ENCODE measurements around the gene ATAD3C. TPM values are rescaled to one million over a fixed set of nuclear protein-coding genes. Genes with fewer than 3 reads are reported as not detected.

The ATAD3C gene
- total and polyA plus RNA-seq, 2 of the 8 experiments (the other 6 are each of a cell fraction or from before 2014, with no cell fraction given): 2.0 to 2.7 TPM

DNA sequence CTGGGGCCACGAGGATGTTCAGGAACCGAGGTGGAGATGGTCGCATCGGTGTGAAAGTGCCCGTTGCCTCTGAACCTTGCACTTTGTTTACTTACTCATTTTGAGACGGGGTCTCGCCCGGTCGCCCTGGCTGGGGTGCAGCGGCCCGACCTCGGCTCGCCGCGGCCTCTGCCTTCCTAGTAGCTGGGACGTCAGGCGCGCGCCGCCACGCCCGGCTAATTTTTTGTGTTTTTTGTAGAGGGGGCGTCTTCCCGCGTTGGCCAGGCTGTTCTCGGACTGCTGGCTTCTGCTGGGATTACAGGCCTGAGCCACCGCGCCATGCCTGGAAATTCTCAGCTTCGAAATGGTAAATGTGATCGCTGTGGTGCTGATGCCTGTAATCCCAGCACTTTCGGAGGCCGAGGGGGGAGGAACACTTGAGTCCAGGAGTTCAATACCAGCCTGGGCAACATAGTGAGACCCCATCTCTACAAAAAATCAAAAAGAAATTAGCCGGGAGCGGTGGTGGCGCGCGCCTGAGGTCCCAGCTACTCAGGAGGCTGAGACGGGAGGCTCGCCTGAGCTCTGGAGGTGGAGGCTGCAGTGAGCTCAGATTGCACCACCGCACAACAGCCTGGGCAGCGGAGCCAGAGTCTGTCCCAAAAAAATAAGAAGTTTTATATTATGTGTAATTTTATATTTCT is 41.7 kb upstream of the ATAD3C start:
- Histone ChIP-seq H2BK20ac (ENCODE audit: low read length) (no peak overlapping the region), H4K91ac (replicated peaks; ENCODE audit: insufficient read length, low read length) (peak overlapping the region; percentile 84), H3K27me3 (replicated peaks in 1 of 4; ENCODE audit: control insufficient read depth in 3 of 4, extremely low read depth in 1 of 4, insufficient read depth in 3 of 4, low read length in 3 of 4) (no peaks in the 10 kb centered on the region), H3K79me2 (ENCODE audit: control insufficient read depth in 1 of 2, insufficient read depth in 2 of 2, low read length in 2 of 2) (peaks cover 14 to 36% of the 10 kb centered on the region in 2 experiments), H3K4me3 (ENCODE audit: extremely low read depth in 1 of 4, insufficient read depth in 2 of 4, low read depth in 3 of 4, low read length in 4 of 4) (peak overlapping the region; percentile 91 to 99 (median 93)), H3K56ac (replicated peaks; ENCODE audit: insufficient read length, low read depth, low read length) (peak overlapping the region; percentile 92), H3K14ac (ENCODE audit: insufficient read length) (no peak overlapping the region), H3K4ac (replicated peaks; ENCODE audit: insufficient read length, low read depth, low read length) (peak overlapping the region; percentile 85), H2AFZ (ENCODE audit: low read length) (no peak overlapping the region), H3K4me2 (ENCODE audit: insufficient read depth in 1 of 2, low read depth in 2 of 2, low read length in 2 of 2) (peak overlapping the region; percentile 63 to 86), H4K5ac (ENCODE audit: insufficient read length, low read depth, low read length) (peak overlapping the region; percentile 89), H4K8ac (ENCODE audit: extremely low read depth, insufficient read depth, low read length) (peak overlapping the region; percentile 94), H4K20me1 (replicated peaks in 1 of 2; ENCODE audit: control insufficient read depth in 1 of 2, insufficient read depth in 2 of 2, low read length in 2 of 2) (peaks cover 2 to 7% of the 10 kb centered on the region in 2 experiments), H3K9me3 (ENCODE audit: insufficient read depth in 2 of 2, low read depth in 1 of 2, low read length in 1 of 2) (peaks cover 4 to 7% of the 10 kb centered on the region in 2 experiments; a peak in 1 of 4 replicates), H3K9ac (replicated peaks in 1 of 4; ENCODE audit: extremely low read depth in 1 of 4, low read depth in 3 of 4, low read length in 3 of 4) (peak overlapping the region; percentile 90 to 96 (median 92)), H3K23ac (ENCODE audit: insufficient read length) (no peak overlapping the region), H2AK5ac (ENCODE audit: low read depth, low read length) (0 out of 2 replicates have a peak overlapping the region, but pooled peaks have one; percentile 24), H2BK15ac (ENCODE audit: low read length) (no peak overlapping the region), H3K27ac (ENCODE audit: low read depth, low read length) (peak overlapping the region; percentile 94), H3K79me1 (ENCODE audit: low read depth, low read length) (peaks cover 7% of the 10 kb centered on the region), H2BK12ac (ENCODE audit: low read depth, low read length) (peak overlapping the region; percentile 39; the same call in 1 of the 2 replicates), H2BK120ac (replicated peaks; ENCODE audit: low read depth, low read length) (no peak overlapping the region), H3K4me1 (replicated peaks in 1 of 4; ENCODE audit: control insufficient read depth in 3 of 4, insufficient read depth in 4 of 4, low read length in 3 of 4) (peaks cover 8 to 18% (median 14%) of the 10 kb centered on the region in 4 experiments), H3K23me2 (ENCODE audit: low read depth, low read length) (peaks cover 5% of the 10 kb centered on the region; the same call in 1 of the 2 replicates), H2BK5ac (ENCODE audit: low read depth, low read length) (peak overlapping the region; percentile 88), H3K18ac (ENCODE audit: extremely low read depth, low read length) (peak overlapping the region; percentile 90; the same call in 1 of the 2 replicates), H3K36me3 (ENCODE audit: control insufficient read depth in 2 of 4, insufficient read depth in 4 of 4, low read length in 3 of 4) (peaks cover 7 to 47% (median 16%) of the 10 kb centered on the region in 4 experiments)
- WGBS, 2 experiments (ENCODE audit: extremely low coverage in 1 of 2, insufficient coverage in 1 of 2, insufficient read length in 1 of 2, insufficient replicate concordance in 2 of 2, low coverage in 1 of 2, low lambda C conversion rate in 2 of 2, missing lambda C conversion rate in 1 of 2): 9% methylated on average over 39 of the region's 41 CpGs; no CpG with 5 or more reads in 1 of the 2 experiments
- DNase-seq (ENCODE audit: low read depth in 1 of 2, low spot score in 2 of 2): no peak
- no peak for FAIRE-seq
- CTCF ChIA-PET (ENCODE audit: partially characterized antibody): interaction anchor here (0.9 to 2.7 kb wide), 7 partner anchors 8 to 96 kb away, joined by 3 to 12 read pairs (median 3); partner anchors contain the start of gene CCNL2
- POLR2A ChIA-PET (ENCODE audit: partially characterized antibody): interaction anchor here (0.6 to 27.7 kb wide), 17 partner anchors 8 to 163 kb away, joined by 3 to 719 read pairs (median 3); partner anchors contain the start of genes ANKRD65, AURKAIP1, C1QTNF12 and CCNL2
- TF ChIP-seq, protein P1, sequence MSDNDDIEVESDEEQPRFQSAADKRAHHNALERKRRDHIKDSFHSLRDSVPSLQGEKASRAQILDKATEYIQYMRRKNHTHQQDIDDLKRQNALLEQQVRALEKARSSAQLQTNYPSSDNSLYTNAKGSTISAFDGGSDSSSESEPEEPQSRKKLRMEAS (IDR thresholded peaks at IDR 0.05): 0 out of 2 replicates have a peak, but pooled peaks have one; percentile 14
- TF ChIP-seq TCF12 (IDR thresholded peaks at IDR 0.05; ENCODE audit: low read depth, low read length): no peak
- peak; percentile 48; the same call in 1 of the 2 replicates for TF ChIP-seq KDM1A (IDR thresholded peaks at IDR 0.05; ENCODE audit: borderline replicate concordance, low read length)

Measured in H1 (cell line).